Erythroblast (primary cell): ENCODE measurements around the gene SCN3A.

ENCODE experiments used
- DNase-seq, 2 experiments: peaks; one replicate each; lab custom pipeline; 2025; lab: John Stamatoyannopoulos, UW
- GATA1 ChIP-seq: IDR thresholded peaks from 2 replicates; pipeline ENCODE4 v1.6.1; 2011; ENCODE audit warnings: low read depth, mild to moderate bottlenecking, control low read depth, low read length, moderate library complexity
- POLR2A ChIP-seq: IDR thresholded peaks from 2 replicates; pipeline ENCODE4 v1.6.1; 2011; ENCODE audit warnings: mild to moderate bottlenecking, low read length

SCN3A gene

GRCh38 chr2:165044505-165045303 lies 159.1 kb downstream of the SCN3A start:
- no peak for DNase-seq
- TF ChIP-seq POLR2A (no peak), GATA1 (no peak)
